HG03025 (cell line): ENCODE measurements around the gene C10orf95.
"Not testable (repeated sequence)": the region's sequence is repeated elsewhere in the genome, so short reads cannot be mapped to it uniquely, and the experiment has no call there.

Source experiments
- ATAC-seq: cut with Tn5 transposase; IDR thresholded peaks from one replicate; pipeline ENCODE4 v1.9.1; 2021; ENCODE audit warnings: mild to moderate bottlenecking, moderate library complexity; ENCODE audit not compliant: unreplicated experiment, low FRiP score

The C10orf95 gene

DNA sequence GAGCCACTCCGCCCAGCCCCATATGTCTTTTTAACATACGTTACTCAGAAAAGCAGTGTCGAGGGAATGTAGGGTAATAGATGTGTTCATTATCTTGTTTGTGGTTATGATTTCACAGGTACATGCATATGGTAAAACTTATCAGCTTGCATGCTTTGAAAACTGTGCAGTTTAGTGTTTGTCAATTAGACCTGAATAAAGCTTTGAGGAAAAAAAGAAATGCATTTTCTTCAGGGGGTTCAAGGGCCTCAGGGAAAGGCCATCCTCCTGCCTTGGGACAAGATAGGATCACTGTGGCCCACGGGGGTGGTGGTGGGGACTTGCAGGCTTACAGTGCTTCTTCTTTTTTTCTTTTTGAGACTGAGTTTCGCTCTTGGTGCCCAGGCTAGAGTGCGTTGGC, 16.0 kb upstream of the C10orf95 start:
- ATAC-seq, result no peak

DNA sequence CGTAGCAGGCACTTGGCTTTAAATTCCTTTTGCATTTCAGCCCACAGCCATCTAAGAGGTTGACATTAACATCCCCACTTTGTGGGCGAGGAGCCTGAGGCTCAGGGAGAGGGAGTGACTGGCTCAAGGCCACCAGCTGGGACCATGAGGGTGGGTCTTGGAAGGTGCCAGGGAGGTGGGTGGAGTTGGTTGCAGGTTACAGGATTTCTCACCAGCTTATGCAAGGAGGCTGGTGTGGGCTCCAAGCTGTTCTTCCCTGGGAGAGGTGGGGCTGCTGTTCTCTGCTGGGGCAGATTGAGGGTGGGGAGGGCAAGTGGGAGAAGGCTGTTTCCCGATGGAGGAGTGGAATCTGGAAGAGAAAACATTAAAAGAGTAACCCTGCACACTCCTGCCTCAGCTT, 14.1 kb upstream of the C10orf95 start:
- ATAC-seq, result no peak

- ATAC-seq, result no peak
Observed at GRCh38 chr10:102463983-102464382, 12.6 kb upstream of the C10orf95 start.

DNA sequence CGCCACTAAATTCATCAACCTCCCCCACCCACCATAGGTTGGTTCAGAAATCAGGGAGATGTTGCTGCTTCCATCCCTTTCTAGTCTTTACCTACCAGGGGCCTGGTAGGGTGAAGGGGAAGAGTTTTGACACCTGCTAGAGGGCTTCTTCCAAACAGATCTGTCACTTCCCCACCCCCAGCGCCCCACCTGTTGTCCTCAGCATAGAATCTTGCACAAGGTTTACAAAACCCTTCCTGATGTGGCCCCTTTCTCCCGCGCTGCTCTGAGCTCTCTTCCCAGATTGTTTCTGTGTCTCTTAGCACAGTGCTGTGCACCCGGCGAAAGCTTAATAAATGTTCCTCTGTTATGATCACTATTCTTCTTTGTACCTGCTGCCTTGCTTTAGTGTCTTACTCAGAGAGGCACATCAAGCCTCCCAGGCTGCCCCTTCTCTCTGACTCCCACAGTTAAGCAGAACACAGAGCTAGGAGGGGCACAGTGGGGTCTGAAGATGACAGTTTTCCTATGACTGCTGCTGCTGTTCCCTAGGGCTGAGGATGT, 11.2 kb upstream of the C10orf95 start:
- no peak for ATAC-seq

- peak; percentile 77 for ATAC-seq
Observed at GRCh38 chr10:102461187-102462054, 10.1 kb upstream of the C10orf95 start.

DNA sequence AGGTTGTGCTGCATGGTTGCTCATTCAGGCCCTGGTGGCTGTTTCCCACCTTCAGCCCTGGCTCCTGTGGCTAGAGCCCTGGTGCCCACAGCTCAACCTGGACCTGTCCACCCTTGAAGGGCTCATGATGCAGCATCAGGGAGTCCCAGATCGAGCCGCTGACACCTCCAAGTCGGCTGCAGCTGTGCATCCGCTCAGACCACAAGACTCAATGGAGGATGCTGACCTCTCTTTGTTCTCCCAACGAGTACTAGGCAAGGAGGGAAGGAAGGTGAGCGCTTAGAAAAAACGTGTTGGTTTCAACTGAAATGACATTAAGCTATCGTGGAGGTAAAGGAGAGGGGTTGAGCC, 9.5 kb upstream of the C10orf95 start:
- ATAC-seq, result no peak

DNA sequence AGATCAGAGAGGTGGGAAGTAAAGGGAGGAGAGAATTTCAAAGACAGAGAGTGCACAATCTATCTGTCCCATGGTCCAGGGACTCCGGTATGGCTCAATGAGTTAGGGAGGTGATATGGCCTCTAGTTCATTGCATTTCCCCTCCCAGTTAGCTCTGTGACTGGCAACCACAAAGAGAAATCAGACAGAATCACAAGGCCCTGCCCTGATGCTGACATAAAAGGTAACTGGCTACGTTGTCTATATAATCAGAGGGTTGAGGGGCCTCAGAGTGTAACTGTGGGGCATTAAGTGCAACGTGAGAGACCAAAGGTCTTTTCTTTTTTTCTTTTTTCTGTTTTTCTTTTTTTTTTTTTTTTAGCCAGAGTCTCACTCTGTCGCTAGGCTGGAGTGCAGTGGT, 7.3 kb upstream of the C10orf95 start:
- ATAC-seq, result no peak

DNA sequence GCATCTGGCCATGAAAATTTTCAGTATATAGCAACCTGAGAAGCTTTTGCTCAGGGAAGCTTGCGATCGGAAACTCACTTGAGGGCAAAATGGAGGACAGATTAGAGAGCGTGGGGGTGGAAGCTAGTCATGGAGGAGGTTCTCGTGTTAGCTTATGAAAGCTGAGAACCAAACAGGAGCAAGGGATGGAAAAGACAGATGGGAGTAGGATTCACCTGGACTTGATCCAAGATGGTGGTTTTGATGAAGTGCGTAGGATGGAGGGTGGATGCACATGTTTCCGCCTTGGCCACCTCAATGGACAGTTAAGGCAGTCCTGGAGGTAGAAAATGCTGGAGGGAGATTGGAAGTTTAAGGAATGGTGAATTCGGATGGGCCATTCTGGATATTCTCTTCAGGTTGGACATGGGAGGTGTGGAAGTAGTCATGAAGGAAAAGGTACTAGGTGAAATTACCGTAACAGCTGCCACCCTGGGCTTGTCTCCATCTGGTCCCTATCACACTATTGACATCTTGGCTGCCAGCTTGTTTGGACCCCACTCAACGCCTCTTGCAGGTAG, 6.3 kb upstream of the C10orf95 start:
- no peak for ATAC-seq

- no peak for ATAC-seq
Observed at GRCh38 chr10:102455893-102456471, 4.6 kb upstream of the C10orf95 start.

- ATAC-seq, result not testable (repeated sequence)
Observed at GRCh38 chr10:102454662-102455487, 3.5 kb upstream of the C10orf95 start.

DNA sequence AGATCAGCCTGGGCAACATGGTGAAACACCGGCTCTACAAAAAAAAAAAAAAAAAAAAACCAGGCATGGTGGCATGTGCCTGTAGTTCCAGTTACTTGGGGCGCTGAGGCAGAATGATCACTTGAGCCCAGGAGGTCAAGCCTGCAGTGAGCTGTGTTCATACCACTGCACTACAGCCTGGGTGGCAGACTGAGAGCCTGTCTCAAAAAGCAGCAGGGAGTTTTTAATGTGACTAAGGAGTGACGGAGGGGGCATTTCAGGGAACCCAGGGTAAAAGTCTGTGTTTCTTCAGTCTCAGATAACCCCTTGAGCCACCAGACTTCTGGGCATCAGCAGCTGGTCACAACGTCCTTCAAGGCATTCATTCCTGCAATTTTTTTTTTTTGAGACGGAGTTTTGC, 2.2 kb upstream of the C10orf95 start:
- no peak for ATAC-seq

DNA sequence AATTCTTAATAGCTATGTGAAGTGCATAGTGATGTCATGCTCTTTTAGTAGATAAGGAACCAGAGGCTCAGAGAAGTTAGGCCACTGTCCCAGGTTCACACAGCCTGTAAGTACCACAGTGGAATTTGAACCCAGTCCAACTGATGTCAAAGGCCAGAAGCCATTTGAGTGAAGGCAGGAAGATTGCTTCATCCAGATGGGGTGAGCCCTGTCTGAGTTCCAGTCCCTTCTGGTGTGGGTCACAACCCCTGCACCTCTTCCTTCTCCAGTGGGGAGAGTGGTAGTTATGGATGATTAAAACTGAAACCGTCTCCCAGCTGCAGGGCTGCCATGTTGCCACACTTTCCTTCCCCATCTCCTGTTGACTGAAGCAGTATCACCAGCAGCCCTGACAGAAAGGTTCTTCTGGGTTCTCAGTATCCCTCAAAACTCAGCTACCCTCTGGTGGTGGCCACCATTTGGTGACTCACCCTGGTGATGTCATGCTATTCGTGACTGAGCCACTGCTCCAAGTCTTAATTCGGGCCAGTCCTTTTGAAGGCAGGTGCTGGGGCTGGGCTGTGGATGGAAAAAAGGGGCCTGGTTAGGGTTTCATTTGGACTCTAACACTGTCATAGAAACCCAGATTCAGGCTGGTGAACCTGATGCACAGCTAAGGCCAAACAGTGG, 1.5 kb upstream of the C10orf95 start:
- ATAC-seq, result no peak

- ATAC-seq, result peak; percentile 62
Observed at GRCh38 chr10:102450374-102451104, 804 bp downstream of the C10orf95 start.

- no peak for ATAC-seq
Observed at GRCh38 chr10:102450124-102450373, 1.3 kb downstream of the C10orf95 start.

GRCh38 chr10:102449321-102450123, 1.8 kb downstream of the C10orf95 start:
- ATAC-seq, result peak; percentile 41

DNA sequence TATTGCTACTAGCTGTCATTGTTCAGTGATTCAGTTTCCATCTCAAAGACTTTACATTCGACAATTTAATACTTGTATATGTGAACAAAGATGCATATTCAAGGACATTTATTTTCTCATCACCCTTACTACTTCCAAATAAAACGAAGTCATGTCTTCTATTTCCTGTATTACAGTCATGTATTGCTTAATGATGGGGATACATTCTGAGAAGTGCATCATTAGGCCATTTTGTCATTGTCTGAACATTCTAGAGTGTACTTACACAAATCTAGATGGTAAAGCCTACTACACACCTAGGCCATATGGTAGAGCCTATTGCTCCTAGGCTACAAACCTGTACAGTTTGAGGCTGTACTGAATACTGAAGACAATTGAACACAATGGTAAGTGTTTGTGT, 6.5 kb downstream of the C10orf95 start:
- no peak for ATAC-seq

DNA sequence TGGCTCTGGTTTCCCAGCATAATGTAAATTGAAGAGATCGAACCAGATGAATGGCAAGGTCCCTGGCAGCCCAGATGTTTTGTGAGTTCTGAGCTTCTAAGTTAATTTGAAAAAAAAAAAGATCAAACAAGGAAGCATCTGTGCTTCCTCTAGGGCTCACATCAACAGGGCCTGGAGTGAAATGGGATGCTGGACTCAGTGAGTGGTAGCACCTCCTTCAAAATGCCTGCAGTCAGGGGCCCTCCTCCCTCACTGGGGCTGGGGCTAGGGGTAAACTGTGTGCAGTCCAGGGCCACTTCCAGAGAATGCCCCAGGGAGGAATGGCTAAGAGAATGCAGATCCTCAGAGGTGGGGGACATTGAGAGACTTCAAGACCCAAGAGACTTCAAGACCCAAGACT, 13.0 kb downstream of the C10orf95 start:
- ATAC-seq, result no peak

DNA sequence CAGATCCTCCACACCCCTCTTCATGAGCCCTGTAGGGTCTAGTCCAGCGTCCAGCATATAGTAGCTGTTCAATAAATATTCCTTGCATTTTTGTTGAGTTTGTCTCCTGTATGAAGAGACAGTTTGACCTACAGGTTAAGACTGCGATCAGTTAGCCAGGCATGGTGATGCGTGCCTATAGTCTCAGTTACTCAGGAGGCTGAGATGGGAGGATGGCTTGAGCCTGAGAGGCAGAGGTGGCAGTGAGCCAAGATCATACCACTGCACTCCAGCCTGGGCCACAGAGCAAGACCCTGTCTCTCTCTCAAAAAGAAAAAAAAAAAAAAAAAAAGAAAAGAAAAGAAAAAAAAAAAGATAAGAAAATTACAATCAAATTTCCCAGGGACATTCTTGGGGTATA, 13.8 kb downstream of the C10orf95 start:
- ATAC-seq, result no peak

DNA sequence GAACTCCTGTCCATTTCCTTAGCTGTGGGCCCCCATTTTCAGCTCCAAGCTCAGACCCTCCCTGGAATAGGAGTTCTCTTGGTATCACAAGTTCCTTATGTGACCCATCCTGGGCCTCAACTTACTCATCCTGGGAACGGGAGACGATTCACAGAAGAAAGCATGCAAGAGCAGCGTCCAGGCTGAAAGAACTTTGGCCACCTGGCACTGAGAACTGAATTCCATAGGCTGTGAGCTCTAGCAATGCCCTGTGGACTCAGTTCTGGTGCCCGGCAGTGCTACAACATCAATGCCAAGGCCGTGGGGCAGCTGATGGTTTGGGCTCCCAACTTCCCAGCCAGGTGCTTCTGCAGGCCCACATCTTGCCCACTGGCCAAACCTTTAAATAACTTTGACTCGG, 15.0 kb downstream of the C10orf95 start:
- ATAC-seq, result no peak
